Stimulated activated CD4-positive, alpha-beta T cell treated with anti-CD3 and anti-CD28 coated beads, Interleukin-15, amount 100 ng/mL, for 1 hour (primary cell): Measurements from ENCODE around the gene FCRL4.
"Not testable (repeated sequence)": the region's sequence is repeated elsewhere in the genome, so short reads cannot be mapped to it uniquely, and the experiment has no call there.

Source experiments
- DNase-seq, 2 donors: peaks; one replicate each; pipeline ENCODE4 v3.0.0-alpha.2; 2020; ENCODE audit warnings: low read depth in 1 of 2, low spot score in 1 of 2

Gene FCRL4

DNA sequence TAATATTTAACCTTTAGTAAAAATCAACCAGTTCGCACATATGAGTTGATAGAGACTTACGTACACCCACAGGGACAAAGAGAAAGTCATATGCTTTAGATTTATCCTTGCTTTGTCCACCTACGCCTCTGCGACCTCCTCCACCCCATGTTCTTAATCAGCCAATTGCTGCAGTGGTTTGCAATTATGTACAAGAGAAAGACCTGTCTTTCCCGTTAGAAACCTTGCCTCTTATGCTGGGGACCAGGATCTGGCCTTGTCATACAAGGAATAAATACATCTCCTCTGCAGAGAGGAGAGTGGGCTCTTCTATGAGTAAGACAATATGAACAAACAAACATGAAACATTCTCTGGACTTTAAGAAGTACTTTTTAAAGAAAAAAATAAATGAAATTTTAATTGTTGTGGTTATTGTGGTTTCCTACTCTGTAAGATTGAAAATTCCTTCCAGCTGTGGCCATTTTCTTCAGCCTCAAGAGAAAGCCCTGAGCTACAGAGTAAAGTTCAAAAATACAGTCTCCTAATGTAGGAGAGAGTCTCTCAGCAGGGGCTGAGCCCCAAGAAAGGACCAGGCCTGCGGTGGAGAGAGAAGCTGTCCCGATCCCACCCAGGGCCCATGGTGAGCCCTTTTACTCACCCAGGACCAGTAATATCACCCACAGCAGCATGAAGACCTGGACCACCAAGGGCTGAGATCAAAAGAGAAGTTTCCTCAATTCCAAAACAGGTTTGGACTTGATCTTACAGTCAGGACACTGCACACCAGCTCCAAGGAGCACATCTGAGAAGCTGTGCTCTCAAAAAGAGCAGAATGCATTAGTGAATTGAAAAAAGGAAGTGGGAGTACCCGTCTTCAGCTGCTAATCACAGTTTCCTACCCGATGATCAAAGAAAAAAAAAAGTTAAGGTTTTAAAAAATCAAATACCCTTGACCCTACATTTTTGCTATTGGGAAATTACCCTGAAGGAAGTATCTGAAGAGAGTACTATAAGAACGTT lies 45.9 kb downstream of the FCRL4 start, which contains the start of gene FCRL5:
Gene FCRL5 (minus strand): TSS at position 822 of the 1,000 bp plus-strand sequence. CDS start 153 bp downstream, at position 669.
- DNase-seq, result no peak

DNA sequence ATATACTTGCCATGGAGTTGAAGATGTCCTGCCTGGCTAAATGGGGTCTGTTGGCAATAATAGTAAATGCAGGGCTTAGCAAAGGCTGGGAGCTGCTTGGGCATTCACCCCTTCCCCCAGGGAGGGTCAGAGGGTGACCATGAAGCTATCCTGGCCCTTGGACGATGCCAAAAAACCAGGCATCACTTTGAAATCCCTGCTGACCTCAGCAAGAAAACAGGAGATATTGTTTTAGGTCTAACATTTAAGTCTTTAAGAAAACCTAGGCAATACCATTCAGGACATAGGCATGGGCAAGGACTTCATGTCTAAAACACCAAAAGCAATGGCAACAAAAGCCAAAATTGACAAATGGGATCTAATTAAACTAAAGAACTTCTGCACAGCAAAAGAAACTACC lies 49.8 kb downstream of the FCRL4 start:
- DNase-seq, result not testable (repeated sequence)

DNA sequence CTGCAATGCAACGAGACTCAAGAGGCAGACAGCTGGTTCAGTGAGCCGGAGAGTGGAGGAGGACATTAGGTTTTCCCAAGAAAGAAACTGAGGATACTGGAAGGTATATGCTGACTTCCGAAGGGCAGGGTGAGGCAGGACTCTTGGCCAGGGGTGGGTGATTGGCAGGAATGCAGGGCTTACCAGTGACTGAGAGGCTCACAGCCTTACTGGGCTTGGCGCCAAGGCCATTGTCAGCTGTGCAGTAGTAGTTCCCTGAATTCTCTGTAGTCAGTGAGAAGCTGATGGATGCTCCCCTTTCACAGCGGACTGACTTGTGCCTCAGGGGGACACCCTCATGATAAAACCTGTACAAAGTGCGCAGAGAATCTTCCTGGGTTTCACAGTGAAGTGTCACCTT lies 55.2 kb downstream of the FCRL4 start:
- no peak for DNase-seq

DNA sequence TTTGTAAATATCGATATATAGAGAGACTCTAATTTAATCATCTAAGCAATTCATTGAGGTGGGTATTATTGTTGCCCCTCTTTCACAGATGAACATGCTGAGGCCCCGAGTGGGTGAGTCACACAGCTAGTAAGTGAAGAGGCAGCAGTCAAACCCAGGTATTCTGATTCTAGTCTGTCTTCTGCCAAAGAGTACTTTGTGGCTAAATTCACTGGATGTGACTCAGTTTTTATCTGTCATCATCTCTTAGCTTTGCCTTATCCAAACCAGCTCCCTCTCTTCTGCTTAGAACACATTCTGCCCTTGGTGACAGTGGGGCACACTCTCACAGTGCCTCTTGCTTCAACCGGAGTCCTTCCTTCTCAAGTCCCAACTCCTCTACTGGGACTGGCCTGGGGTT lies 57.0 kb downstream of the FCRL4 start:
- DNase-seq, result no peak

DNA sequence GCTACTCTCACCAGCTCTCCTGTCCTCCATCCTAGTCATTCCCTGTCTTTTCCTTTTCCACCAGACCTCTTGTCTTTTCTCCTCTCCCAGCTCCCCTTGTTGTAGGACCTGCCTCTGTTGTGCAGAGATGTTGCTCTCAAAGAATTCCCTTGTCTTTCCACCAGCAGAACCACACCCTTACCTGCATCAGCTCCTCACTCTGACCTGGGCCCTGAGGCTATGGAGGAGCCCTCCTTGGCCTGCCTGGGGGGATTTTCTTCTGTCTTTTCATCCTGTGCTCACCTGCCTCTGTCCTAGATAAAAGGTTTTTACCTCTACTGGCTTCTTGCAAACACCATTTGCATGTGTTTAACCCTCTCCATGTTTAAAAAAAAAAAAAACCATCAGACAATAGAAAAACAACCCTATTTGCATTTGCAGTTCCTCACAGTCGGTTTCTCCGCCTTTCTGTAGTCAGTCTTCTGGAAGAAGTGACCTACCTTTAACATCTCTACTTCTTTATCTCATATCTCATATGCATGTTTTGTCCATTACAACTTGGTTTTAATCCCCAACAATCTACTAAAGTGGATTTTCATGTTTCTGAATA lies 57.6 kb downstream of the FCRL4 start:
- DNase-seq, result no peak

DNA sequence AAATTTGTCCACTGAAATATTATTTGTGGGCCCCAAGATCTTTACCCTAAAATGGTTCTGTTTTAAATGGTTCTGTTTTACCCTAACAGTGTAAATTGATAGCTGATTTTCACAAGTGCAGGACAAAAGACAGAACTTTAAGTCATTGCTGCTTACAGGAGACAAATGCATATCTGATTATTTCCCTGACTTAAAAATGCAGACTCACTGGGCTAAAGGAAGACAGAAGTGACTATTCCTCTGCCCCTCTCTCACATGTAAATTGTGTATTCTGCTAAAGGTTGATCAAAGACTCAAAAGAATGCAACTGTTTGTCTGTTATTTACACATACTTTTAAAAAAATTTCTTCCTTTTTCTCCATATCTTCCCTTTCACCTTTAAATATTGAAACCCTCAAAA lies 58.3 kb downstream of the FCRL4 start:
- no peak for DNase-seq

DNA sequence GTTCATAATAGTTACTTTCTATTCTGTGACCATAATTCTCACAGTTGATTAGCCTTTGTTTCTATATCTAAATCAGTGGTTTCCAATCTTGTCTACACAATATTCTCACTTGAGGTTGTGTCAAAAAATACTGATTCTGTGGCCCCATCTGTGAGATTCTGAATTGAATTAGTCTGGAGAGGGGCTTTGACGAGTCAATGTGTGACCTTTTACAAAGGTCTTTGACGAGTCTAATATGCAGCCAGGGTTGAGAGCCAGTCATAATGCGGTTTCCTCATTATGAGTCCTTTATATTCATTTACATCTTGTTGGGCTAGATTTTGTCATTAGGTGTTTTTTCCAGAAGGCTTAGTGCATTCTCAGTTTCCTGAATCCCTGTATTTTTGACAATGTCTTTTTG lies 65.3 kb downstream of the FCRL4 start:
- DNase-seq, result no peak

DNA sequence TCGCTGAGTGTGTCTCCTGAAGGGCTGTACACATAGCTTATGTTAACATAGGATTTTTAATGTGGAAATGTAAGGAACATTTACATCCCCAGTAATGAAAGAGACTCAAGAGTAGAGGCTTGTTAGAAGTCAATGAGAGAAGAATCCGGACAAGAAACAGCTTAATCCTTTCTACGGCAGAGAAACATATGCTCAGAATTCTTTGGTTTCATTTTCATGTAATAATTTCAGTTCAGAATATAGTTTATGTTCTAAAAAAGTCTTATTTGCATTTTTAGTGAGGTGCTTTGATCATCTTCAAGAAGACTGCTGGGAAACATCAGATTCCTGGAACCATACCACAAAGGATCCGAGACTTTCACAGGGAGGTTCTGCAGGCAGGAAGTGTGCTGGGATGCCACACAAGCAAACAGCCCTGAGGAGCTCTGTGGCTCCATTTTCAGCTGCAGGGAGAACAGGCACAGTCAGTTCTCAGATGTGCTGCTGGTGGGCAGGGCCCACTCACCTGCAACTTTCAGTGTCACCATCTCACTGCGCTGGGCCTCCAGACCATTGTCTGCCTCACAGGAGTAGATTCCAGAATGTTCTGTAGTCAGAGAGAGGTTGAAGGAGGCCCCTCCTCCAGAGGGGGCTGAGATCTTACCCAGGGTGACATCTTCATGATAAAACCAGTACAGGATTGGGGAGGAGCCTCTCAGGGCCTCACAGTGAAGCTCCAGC lies 74.0 kb downstream of the FCRL4 start:
- no peak for DNase-seq
